NB4 (cell line): ENCODE results near the gene ADCY3.

Experiments
- DNase-seq: peaks from one replicate; pipeline ENCODE4 v3.0.0; 2010; ENCODE audit warnings: low read depth
- H3K4me3 ChIP-seq: one replicate; pipeline ENCODE4 v1.5.1; 2011; ENCODE audit warnings: mild to moderate bottlenecking, low read depth, low read length, moderate library complexity
- CTCF ChIP-seq: IDR thresholded peaks from one replicate; pipeline ENCODE4 v1.5.1; 2012; ENCODE audit warnings: low read depth, low read length
- MAX ChIP-seq: IDR thresholded peaks from 2 replicates; pipeline ENCODE4 v1.6.1; 2011; ENCODE audit warnings: low read depth, low read length
- MYC ChIP-seq: IDR thresholded peaks from 2 replicates; pipeline ENCODE4 v1.6.1; 2011; ENCODE audit warnings: low read depth, low read length
- POLR2A ChIP-seq: IDR thresholded peaks from 2 replicates; pipeline ENCODE4 v1.6.1; 2011; ENCODE audit warnings: mild to moderate bottlenecking; ENCODE audit not compliant: insufficient read length; ENCODE audit errors: extremely low read depth

The ADCY3 gene

GRCh38 chr2:24797644-24798043 is 122.4 kb downstream of the ADCY3 start:
- TF ChIP-seq MAX (no peak), CTCF (no peak), MYC (no peak), POLR2A (no peak)
- DNase-seq: no peak
- H3K4me3 ChIP-seq: no peak overlapping the region

- DNase-seq: peak; percentile 41
- TF ChIP-seq POLR2A (no peak), MAX (no peak), CTCF (no peak), MYC (no peak)
- peak overlapping the region; percentile 94 for H3K4me3 ChIP-seq
Measured at GRCh38 chr2:24793761-24794435, 126.1 kb downstream of the ADCY3 start.

- peak; percentile 98 for DNase-seq
- TF ChIP-seq MAX: 0 out of 2 replicates have a peak, but pooled peaks have one; percentile 45
- TF ChIP-seq POLR2A: peak; percentile 89
- peak; percentile 44 for TF ChIP-seq CTCF
- peak; percentile 77 for TF ChIP-seq MYC
Measured at GRCh38 chr2:24792874-24793760, 126.9 kb downstream of the ADCY3 start, which contains the start of the genes CENPO and PTRHD1. TSS of gene CENPO (plus strand) at chr2:24793425. CDS start at chr2:24793920, 495 bp downstream. TSS of gene PTRHD1 (minus strand) at chr2:24793391. CDS start at chr2:24793377, 14 bp downstream.

GRCh38 chr2:24792542-24792873 is 127.5 kb downstream of the ADCY3 start:
- no peak for DNase-seq
- H3K4me3 ChIP-seq: peak overlapping the region; percentile 94
- TF ChIP-seq MAX: no peak
- TF ChIP-seq MYC: no peak
- TF ChIP-seq POLR2A: no peak
- no peak for TF ChIP-seq CTCF

More at GRCh38 chr2:24792874-24793760, 126.9 kb downstream of the ADCY3 start, which contains the start of the genes CENPO and PTRHD1:
- peak within 1 kb of the TSS; percentile 94 for H3K4me3 ChIP-seq

- no peak for DNase-seq
- H3K4me3 ChIP-seq: no peak overlapping the region
- TF ChIP-seq CTCF: no peak
- no peak for TF ChIP-seq POLR2A
- no peak for TF ChIP-seq MYC
- TF ChIP-seq MAX: no peak
Measured at GRCh38 chr2:24791452-24791851, 128.6 kb downstream of the ADCY3 start.
